ENCODE measurements around the gene TAT. TPM values are rescaled to one million over a fixed set of nuclear protein-coding genes. Genes with fewer than 3 reads are reported as not detected.
"Not testable (repeated sequence)": the region's sequence is repeated elsewhere in the genome, so short reads cannot be mapped to it uniquely, and the experiment has no call there.

The TAT gene
- total RNA-seq, 1 experiment from 2014 or later: 0.13 TPM

DNA sequence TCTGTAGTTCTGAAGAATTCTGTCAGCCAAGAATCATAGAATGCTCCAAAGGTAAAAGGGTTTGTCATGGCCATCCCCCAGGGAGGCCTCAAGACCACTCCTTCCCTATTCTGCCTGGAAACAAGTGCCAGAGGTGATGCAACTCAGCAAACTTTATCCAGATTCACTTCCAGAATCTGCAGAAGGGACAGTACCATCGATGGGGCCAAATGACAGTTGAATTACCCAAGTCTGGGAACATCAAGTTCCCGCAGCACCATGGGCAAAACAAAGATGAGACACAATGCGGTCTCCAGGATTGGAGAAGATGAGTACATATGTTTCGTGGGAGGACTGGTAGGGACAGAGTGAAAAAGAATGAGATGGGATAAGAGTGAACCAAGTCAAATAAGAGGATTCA is 13.7 kb upstream of the TAT start:
- Histone ChIP-seq H3K9me2 (ENCODE audit: insufficient read depth) (no peaks in the 10 kb centered on the region), H3K4me2 (no peak overlapping the region), H3K4me1 (replicated peaks; ENCODE audit: insufficient read depth) (no peaks in the 10 kb centered on the region), H3F3A (ENCODE audit: insufficient read depth, low read depth) (no peaks in the 10 kb centered on the region), H3K27me3 (ENCODE audit: insufficient read depth, low read depth) (peaks cover 34% of the 10 kb centered on the region; the same call in 1 of the 2 replicates), H3K36me3 (ENCODE audit: low read depth) (no peaks in the 10 kb centered on the region), H3K79me2 (ENCODE audit: low read depth) (no peaks in the 10 kb centered on the region), H4K20me1 (ENCODE audit: insufficient read depth) (no peaks in the 10 kb centered on the region), H3K9me3 (ENCODE audit: insufficient read depth, low read depth) (no peaks in the 10 kb centered on the region; the same call in 1 of the 2 replicates), H2AFZ (no peak overlapping the region), H3K4me3 (no peak overlapping the region), H3K27ac (no peak overlapping the region)
- BruUV-seq (replicated peaks): no TSS peak
- TF ChIP-seq EZH2 (IDR thresholded peaks at IDR 0.05; ENCODE audit: low read depth): no peak
- TF ChIP-seq, protein P1, sequence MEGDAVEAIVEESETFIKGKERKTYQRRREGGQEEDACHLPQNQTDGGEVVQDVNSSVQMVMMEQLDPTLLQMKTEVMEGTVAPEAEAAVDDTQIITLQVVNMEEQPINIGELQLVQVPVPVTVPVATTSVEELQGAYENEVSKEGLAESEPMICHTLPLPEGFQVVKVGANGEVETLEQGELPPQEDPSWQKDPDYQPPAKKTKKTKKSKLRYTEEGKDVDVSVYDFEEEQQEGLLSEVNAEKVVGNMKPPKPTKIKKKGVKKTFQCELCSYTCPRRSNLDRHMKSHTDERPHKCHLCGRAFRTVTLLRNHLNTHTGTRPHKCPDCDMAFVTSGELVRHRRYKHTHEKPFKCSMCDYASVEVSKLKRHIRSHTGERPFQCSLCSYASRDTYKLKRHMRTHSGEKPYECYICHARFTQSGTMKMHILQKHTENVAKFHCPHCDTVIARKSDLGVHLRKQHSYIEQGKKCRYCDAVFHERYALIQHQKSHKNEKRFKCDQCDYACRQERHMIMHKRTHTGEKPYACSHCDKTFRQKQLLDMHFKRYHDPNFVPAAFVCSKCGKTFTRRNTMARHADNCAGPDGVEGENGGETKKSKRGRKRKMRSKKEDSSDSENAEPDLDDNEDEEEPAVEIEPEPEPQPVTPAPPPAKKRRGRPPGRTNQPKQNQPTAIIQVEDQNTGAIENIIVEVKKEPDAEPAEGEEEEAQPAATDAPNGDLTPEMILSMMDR (conservative IDR thresholded peaks at IDR 0.05): no peak
- ChIA-PET CTCF (interaction anchor here (0.6 kb wide), 1 partner anchor 39 kb away, joined by 3 read pairs; no protein-coding TSS in a partner anchor), POLR2A (ENCODE audit: unreplicated experiment) (interaction anchor here (0.6 kb wide), 1 partner anchor 812 kb away, joined by 3 read pairs; no protein-coding TSS in a partner anchor)
- no peak for DNase-seq
- intact Hi-C loops (cut with micrococcal nuclease; ENCODE audit: unreplicated experiment): no loop called here

DNA sequence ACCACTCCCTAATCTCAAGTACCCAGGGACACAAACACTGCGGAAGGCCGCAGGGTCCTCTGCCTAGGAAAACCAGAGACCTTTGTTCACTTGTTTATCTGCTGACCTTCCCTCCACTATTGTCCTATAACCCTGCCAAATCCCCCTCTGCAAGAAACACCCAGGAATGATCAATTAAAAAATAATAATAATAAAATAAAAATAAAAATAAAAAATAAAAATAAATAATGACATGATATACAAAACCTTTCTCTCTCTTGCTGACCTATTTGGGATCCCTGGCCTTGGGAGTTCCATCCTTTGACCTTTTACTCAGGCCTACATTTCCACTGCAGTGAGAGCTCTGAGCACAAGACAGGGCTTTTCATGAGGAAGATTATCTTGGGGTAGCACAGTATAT is 13.2 kb upstream of the TAT start:
- CTCF ChIA-PET; H3K9me2 ChIP-seq (ENCODE audit: insufficient read depth); H3F3A ChIP-seq (ENCODE audit: insufficient read depth, low read depth); H3K4me3 ChIP-seq; H3K4me2 ChIP-seq; intact Hi-C loops (cut with micrococcal nuclease; ENCODE audit: unreplicated experiment); H2AFZ ChIP-seq; H3K4me1 ChIP-seq (replicated peaks; ENCODE audit: insufficient read depth); H3K36me3 ChIP-seq (ENCODE audit: low read depth); H3K79me2 ChIP-seq (ENCODE audit: low read depth); H4K20me1 ChIP-seq (ENCODE audit: insufficient read depth); DNase-seq; BruUV-seq (replicated peaks); H3K9me3 ChIP-seq (ENCODE audit: insufficient read depth, low read depth); H3K27ac ChIP-seq: not testable (repeated sequence)
- peaks cover 39% of the 10 kb centered on the region; the same call in 1 of the 2 replicates for H3K27me3 ChIP-seq (ENCODE audit: insufficient read depth, low read depth)
- POLR2A ChIA-PET (ENCODE audit: unreplicated experiment): interaction anchor here (0.6 kb wide), 1 partner anchor 811 kb away, joined by 3 read pairs; no protein-coding TSS in a partner anchor

DNA sequence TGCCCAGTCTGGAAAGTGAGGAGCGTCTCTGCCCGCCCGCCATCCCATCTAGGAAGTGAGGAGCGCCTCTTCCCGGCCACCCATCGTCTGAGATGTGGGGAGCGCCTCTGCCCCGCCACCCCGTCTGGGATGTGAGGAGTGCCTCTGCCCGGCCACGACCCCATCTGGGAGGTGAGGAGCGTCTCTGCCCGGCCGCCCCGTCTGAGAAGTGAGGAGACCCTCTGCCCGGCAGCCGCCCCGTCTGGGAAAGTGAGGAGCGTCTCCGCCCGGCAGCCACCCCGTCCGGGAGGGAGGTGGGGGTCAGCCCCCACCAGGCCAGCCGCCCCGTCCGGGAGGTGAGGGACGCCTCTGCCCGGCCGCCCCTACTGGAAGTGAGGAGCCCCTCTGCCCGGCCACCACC is 12.4 kb upstream of the TAT start:
- CTCF ChIA-PET; H3K79me2 ChIP-seq (ENCODE audit: low read depth); H4K20me1 ChIP-seq (ENCODE audit: insufficient read depth); BruUV-seq (replicated peaks); H3K36me3 ChIP-seq (ENCODE audit: low read depth); intact Hi-C loops (cut with micrococcal nuclease; ENCODE audit: unreplicated experiment); H3K4me2 ChIP-seq; H3K27ac ChIP-seq; H3K9me2 ChIP-seq (ENCODE audit: insufficient read depth); H2AFZ ChIP-seq; H3K4me1 ChIP-seq (replicated peaks; ENCODE audit: insufficient read depth); H3K9me3 ChIP-seq (ENCODE audit: insufficient read depth, low read depth); H3K4me3 ChIP-seq; H3F3A ChIP-seq (ENCODE audit: insufficient read depth, low read depth); DNase-seq; POLR2A ChIA-PET (ENCODE audit: unreplicated experiment): not testable (repeated sequence)
- H3K27me3 ChIP-seq (ENCODE audit: insufficient read depth, low read depth): peaks cover 41% of the 10 kb centered on the region; the same call in 1 of the 2 replicates

DNA sequence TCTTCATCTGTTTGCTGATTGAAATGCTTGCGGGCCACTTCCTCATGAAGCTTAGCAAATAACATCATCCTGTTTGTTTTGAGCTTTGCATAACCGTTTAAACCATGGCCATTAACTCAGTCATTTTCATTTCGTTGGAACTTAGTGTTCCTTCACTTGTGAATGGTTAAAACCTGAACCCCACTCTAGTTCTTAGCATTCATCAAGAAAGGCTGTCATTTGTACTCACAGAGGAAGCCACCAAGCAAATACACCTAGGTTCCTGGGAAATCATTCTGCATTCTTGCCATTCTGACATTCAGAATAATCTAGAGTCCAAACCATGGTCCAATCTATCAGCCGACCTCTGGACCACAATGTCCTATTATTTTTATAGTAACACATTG is 8.4 kb upstream of the TAT start:
- no TSS peak for BruUV-seq (replicated peaks)
- H3K4me2 ChIP-seq: no peak overlapping the region
- H3K4me1 ChIP-seq (replicated peaks; ENCODE audit: insufficient read depth): no peaks in the 10 kb centered on the region
- ChIA-PET POLR2A (ENCODE audit: unreplicated experiment) (no interaction called here), CTCF (no interaction called here)
- intact Hi-C loops (cut with micrococcal nuclease; ENCODE audit: unreplicated experiment): no loop called here
- H3K9me3 ChIP-seq (ENCODE audit: insufficient read depth, low read depth): no peaks in the 10 kb centered on the region; the same call in 1 of the 2 replicates
- no peaks in the 10 kb centered on the region for H4K20me1 ChIP-seq (ENCODE audit: insufficient read depth)
- H3K36me3 ChIP-seq (ENCODE audit: low read depth): no peaks in the 10 kb centered on the region
- H3K79me2 ChIP-seq (ENCODE audit: low read depth): no peaks in the 10 kb centered on the region
- peaks cover 27% of the 10 kb centered on the region; the same call in 1 of the 2 replicates for H3K27me3 ChIP-seq (ENCODE audit: insufficient read depth, low read depth)
- H3K4me3 ChIP-seq: no peak overlapping the region
- H2AFZ ChIP-seq: no peak overlapping the region
- DNase-seq: no peak
- TF ChIP-seq, protein P1 (conservative IDR thresholded peaks at IDR 0.05): no peak
- no peak for TF ChIP-seq EZH2 (IDR thresholded peaks at IDR 0.05; ENCODE audit: low read depth)
- no peak overlapping the region for H3K27ac ChIP-seq
- H3F3A ChIP-seq (ENCODE audit: insufficient read depth, low read depth): no peaks in the 10 kb centered on the region
- H3K9me2 ChIP-seq (ENCODE audit: insufficient read depth): no peaks in the 10 kb centered on the region

All from PC-9 (cell line).